Uterus (tissue), 2 donors: ENCODE results near the gene LYPD3.

ENCODE experiments used
- CTCF ChIP-seq, 4 experiments: fragments of 200-600 bp in 2 of 4; fragments of 450-650 bp in 2 of 4; sonication (generic) in 2 of 4; IDR thresholded peaks; one replicate each; pipeline ENCODE4 v1.5.1; 2016 to 2019; ENCODE audit warnings: antibody characterized with exemption in 4 of 4, mild to moderate bottlenecking in 2 of 4, moderate library complexity in 1 of 4
- POLR2A ChIP-seq, 2 donors: fragments of 450-650 bp; IDR thresholded peaks; one replicate each; pipeline ENCODE4 v1.6.1; 2016; ENCODE audit warnings: antibody characterized with exemption in 2 of 2, mild to moderate bottlenecking in 1 of 2, moderate library complexity in 1 of 2

- TF ChIP-seq CTCF (IDR thresholded peaks at IDR 0.05) (no peak), POLR2A (IDR thresholded peaks at IDR 0.05) (no peak)
Observed at GRCh38 chr19:43511324-43511723, 45.9 kb upstream of the LYPD3 start.
